K562 (cell line): ENCODE data around the gene NRXN2. TPM values are rescaled to one million over a fixed set of nuclear protein-coding genes. Genes with fewer than 3 reads are reported as not detected.

ENCODE experiments used
- ATAC-seq: fragments of 200-7000 bp; cut with Tn5 transposase; 3 replicates; pipeline ENCODE4 v1.9.1; 2020; ENCODE audit warnings: moderate library complexity
- BruUV-seq: library from RNA; stranded (reverse); fragments of 400-500 nt; replicated peaks from 2 replicates; lab custom pipeline; 2021; lab: Mats Ljungman, UMichigan
- CTCF ChIA-PET: fragments of 300-600 bp; formaldehyde crosslinking; extraction: SDS; loops from one replicate; lab custom pipeline; 2021; ENCODE audit warnings: low intra/inter-chr PET ratio; lab: Yijun Ruan, JAX
- POLR2A ChIA-PET: fragments of 300-600, 350-650 bp; sonication (Branson Sonifier 250); formaldehyde crosslinking; extraction: SDS; loops from one replicate; lab custom pipeline; 2021; ENCODE audit warnings: antibody characterized with exemption, inconsistent platforms; lab: Yijun Ruan, JAX
- DNase-seq, 4 experiments: peaks; one replicate each; pipeline versions ENCODE4 v3.0.0 to v3.0.0-alpha.2; 2011 to 2018; ENCODE audit warnings: low spot score in 3 of 4, mixed read lengths in 3 of 4; ENCODE audit errors: extremely low read depth in 1 of 4
- FAIRE-seq: peaks from 2 replicates; lab custom pipeline; 2011; peaks lifted over from hg19 to GRCh38; lab: Jason Lieb, UNC
- H2AFZ ChIP-seq: 2 replicates; pipeline ENCODE4 v1.6.0; 2011; ENCODE audit warnings: low read depth, low read length, control low read depth, inconsistent platforms
- H3K27ac ChIP-seq: fragments of 200-600 bp; 3 replicates; pipeline ENCODE4 v1.8.0; 2011; ENCODE audit warnings: low read depth, mild to moderate bottlenecking, control low read depth, inconsistent platforms, low read length, moderate library complexity, mixed read lengths; ENCODE audit errors: extremely low read depth
- H3K27me3 ChIP-seq, 2 experiments: fragments of 300-600 bp in 1 of 2; 2 replicates in 1 of 2; 3 replicates in 1 of 2; pipeline versions ENCODE4 v1.6.0 to v1.8.0; 2011; ENCODE audit warnings: inconsistent platforms in 2 of 2, low read length in 2 of 2, mild to moderate bottlenecking in 1 of 2, mixed read lengths in 1 of 2, moderate library complexity in 1 of 2; ENCODE audit not compliant: control insufficient read depth in 2 of 2, insufficient read depth in 2 of 2
- H3K36me3 ChIP-seq: fragments of 300-600 bp; 3 replicates; pipeline ENCODE4 v1.8.0; 2011; ENCODE audit warnings: mild to moderate bottlenecking, low read length, inconsistent platforms; ENCODE audit not compliant: control insufficient read depth, insufficient read depth
- H3K4me1 ChIP-seq, 2 experiments: fragments of 200-600 bp in 1 of 2; replicated peaks in 1 of 2; 2 replicates in 1 of 2; 3 replicates in 1 of 2; pipeline versions ENCODE4 v1.5.1 to v1.8.0; 2011; ENCODE audit warnings: inconsistent platforms in 2 of 2, low read length in 2 of 2, mild to moderate bottlenecking in 1 of 2, mixed read lengths in 1 of 2, moderate library complexity in 1 of 2; ENCODE audit not compliant: control insufficient read depth in 2 of 2, insufficient read depth in 2 of 2
- H3K4me2 ChIP-seq: 2 replicates; pipeline ENCODE4 v1.6.1; 2011; ENCODE audit warnings: low read length, control low read depth, inconsistent platforms, mixed read lengths; ENCODE audit not compliant: insufficient read depth
- H3K4me3 ChIP-seq: fragments of 200-600 bp; sonication (generic), shearing (Covaris generic); 2 replicates; pipeline ENCODE4 v1.5.1; 2016; ENCODE audit warnings: control low read depth, inconsistent platforms
- H3K79me2 ChIP-seq: fragments of 200-600 bp; 3 replicates; pipeline ENCODE4 v1.8.0; 2011; ENCODE audit warnings: low read length, inconsistent platforms; ENCODE audit not compliant: control insufficient read depth, insufficient read depth
- H3K9ac ChIP-seq, 2 experiments: 2 replicates each; pipeline versions ENCODE4 v1.6.0 to v1.6.1; 2011; ENCODE audit warnings: low read depth in 2 of 2, low read length in 2 of 2, control low read depth in 1 of 2, inconsistent platforms in 1 of 2, mild to moderate bottlenecking in 1 of 2, mixed read lengths in 1 of 2; ENCODE audit not compliant: insufficient read depth in 1 of 2
- H3K9me1 ChIP-seq: one replicate; pipeline ENCODE4 v1.6.0; 2011; ENCODE audit warnings: inconsistent platforms, mild to moderate bottlenecking, low read length, moderate library complexity; ENCODE audit not compliant: control insufficient read depth, insufficient read depth
- H3K9me3 ChIP-seq: replicated peaks from 2 replicates; pipeline ENCODE4 v1.5.1; 2011; ENCODE audit warnings: low read depth, low read length, inconsistent platforms; ENCODE audit not compliant: control insufficient read depth, insufficient read depth
- H4K20me1 ChIP-seq: replicated peaks from 2 replicates; pipeline ENCODE4 v1.6.1; 2011; ENCODE audit warnings: low read length, inconsistent platforms, mixed read lengths; ENCODE audit not compliant: control insufficient read depth, insufficient read depth
- EP300 ChIP-seq: IDR thresholded peaks from 2 replicates; pipeline ENCODE4 v1.6.1; 2012; ENCODE audit warnings: low read length, improper control_type of control experiment
- KHSRP ChIP-seq: fragments of 450-650 bp; IDR thresholded peaks from 2 replicates; pipeline ENCODE4 v1.6.1; 2017
- POLR2AphosphoS2 ChIP-seq: IDR thresholded peaks from 2 replicates; pipeline ENCODE4 v1.6.1; 2012; ENCODE audit warnings: low read length, improper control_type of control experiment
- TEAD1 ChIP-seq, 2 experiments: fragments of 450-650 bp in 1 of 2; sonication (generic) in 1 of 2; formaldehyde crosslinking; IDR thresholded peaks; 2 replicates each; pipeline versions ENCODE4 v1.4.0 to v1.8.0; 2020 to 2022; ENCODE audit warnings: mild to moderate bottlenecking in 2 of 2, missing genetic modification reagents in 1 of 2
- ZNF263 ChIP-seq: sonication (generic); formaldehyde crosslinking; IDR thresholded peaks from 2 replicates; pipeline ENCODE4 v1.8.0; 2022; ENCODE audit warnings: mild to moderate bottlenecking, missing genetic modification reagents, borderline replicate concordance
- ZNF274 ChIP-seq: IDR thresholded peaks from 2 replicates; pipeline ENCODE4 v1.6.1; 2011; ENCODE audit warnings: low read depth, mild to moderate bottlenecking, low read length, moderate library complexity, borderline replicate concordance
- WGBS: fragments of 100-300 bp; shearing (Covaris generic); methylation state at CpG from one replicate; pipeline ENCODE4 v1.1.6; 2016; ENCODE audit warnings: low coverage, mixed read lengths; ENCODE audit not compliant: insufficient coverage; ENCODE audit errors: missing lambda C conversion rate; 5-methylcytosine and 5-hydroxymethylcytosine counted together
- in situ Hi-C: fragments of 300-500 bp; cut with MboI; formaldehyde crosslinking; loops from 4 replicates; pipeline ENCODE4 v1.15.0; 2018; ENCODE audit warnings: inconsistent platforms, mixed read lengths
- intact Hi-C: fragments of 100-400 bp; cut with micrococcal nuclease; formaldehyde crosslinking; loops from 2 replicates; pipeline ENCODE4 v1.14.2; 2022
- polyA plus RNA-seq, 8 experiments: library from polyadenylated mRNA; depleted of rRNA in 4 of 8; stranded (reverse) in 5 of 8; unstranded in 3 of 8; fragments of >200 nt; fragmentation: Nextera tagmentation in 2 of 8; fragmentation: Illumina TruSeq in 1 of 8; extraction: Ambion mirVana in 2 of 8; extraction: Trizol in 1 of 8; gene quantifications; 2 replicates each; pipeline versions ENCODE4 v1.2.1 to v1.2.3, GENCODE V29; 2011 to 2014; ENCODE audit warnings: inconsistent platforms in 1 of 8, missing spikeins in 1 of 8
- total RNA-seq, 7 experiments: library from RNA; depleted of rRNA in 6 of 7; stranded (reverse); fragments of >200 nt in 6 of 7; fragmentation: Illumina TruSeq in 2 of 7; extraction: Trizol in 2 of 7; gene quantifications; 2 replicates each; pipeline versions ENCODE4 v1.2.1 to v1.2.3, GENCODE V29; 2011 to 2021; ENCODE audit warnings: low replicate concordance in 1 of 7
- TF ChIP-seq, protein P1 (sequence below), 2 experiments: fragments of 150-350 bp in 1 of 2; IDR thresholded peaks; 2 replicates each; pipeline ENCODE4 v1.6.1; 2012 to 2016; ENCODE audit warnings: low read depth in 2 of 2, low read length in 2 of 2, mild to moderate bottlenecking in 1 of 2, moderate library complexity in 1 of 2

The NRXN2 gene
- total and polyA plus RNA-seq, 9 of the 15 experiments (the other 6 are each of a cell fraction or from before 2014, with no cell fraction given) = 0.07 to 0.47 (median 0.15) TPM; not detected in 4

DNA sequence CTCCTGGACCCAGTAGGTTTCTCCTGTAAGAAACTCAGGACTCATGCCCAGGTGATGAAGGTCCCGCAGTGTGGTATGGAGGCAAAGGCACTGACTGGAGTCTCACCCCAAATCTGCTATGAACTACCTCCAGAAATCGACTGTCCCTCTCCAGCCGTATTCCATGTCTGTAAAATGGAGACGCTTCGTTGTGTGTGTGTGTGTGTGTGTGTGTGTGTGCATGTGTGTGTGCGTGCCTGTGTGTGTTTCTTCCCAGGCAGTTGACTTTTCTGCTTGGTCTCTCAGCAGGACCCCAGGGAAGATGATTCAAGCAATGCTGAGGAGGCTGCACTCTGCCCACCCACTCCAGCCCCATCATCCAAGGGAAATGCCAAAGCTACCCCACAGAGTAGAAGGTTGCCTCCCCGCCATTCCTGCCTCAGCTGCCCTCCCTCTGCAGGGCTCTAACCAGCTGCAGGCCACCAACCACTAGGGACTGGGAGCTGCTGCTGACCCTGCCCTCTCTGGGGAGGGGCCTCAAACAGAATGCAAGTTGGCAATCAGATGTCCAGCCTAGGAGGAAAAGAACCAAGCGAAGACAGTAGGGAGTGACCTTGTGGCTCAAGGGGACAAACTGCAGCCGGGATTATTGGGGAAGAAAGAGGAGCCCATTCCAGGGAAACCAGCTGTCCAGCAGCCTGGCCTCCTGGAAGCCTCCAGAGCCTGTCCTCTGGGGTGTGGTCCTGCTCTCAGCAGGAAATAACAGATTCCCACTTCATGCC is 75.8 kb downstream of the NRXN2 start:
- ATAC-seq (no peak), FAIRE-seq (no peak), DNase-seq (no peak)
- Histone ChIP-seq H3K9me3 (no peaks in the 10 kb centered on the region), H3K4me1 (peaks cover 0 to 19% of the 10 kb centered on the region in 2 experiments; a peak in 3 of 5 replicates), H3K27me3 (peaks cover 4 to 58% of the 10 kb centered on the region in 2 experiments; a peak in 4 of 5 replicates), H4K20me1 (peaks cover 7% of the 10 kb centered on the region; the same call in 1 of the 2 replicates), H3K36me3 (no peaks in the 10 kb centered on the region), H3K9me1 (no peaks in the 10 kb centered on the region), H3K79me2 (no peaks in the 10 kb centered on the region), H2AFZ (no peak overlapping the region), H3K9ac (no peak overlapping the region), H3K27ac (no peak overlapping the region), H3K4me3 (no peak overlapping the region), H3K4me2 (no peak overlapping the region)
- WGBS = 5% methylated on average over 9 of the region's 9 CpGs
- in situ Hi-C loops (no loop called here), intact Hi-C loops (loop anchor here (5.0 kb wide), 1 partner anchor 290 kb away; the partner anchor contains the start of gene RPS6KA4)
- BruUV-seq = no TSS peak
- TF ChIP-seq KHSRP (no peak), ZNF274 (no peak)
- POLR2A ChIA-PET = interaction anchor here (0.9 to 2.6 kb wide), 4 partner anchors 12 to 117 kb away, joined by 4 to 6 read pairs (median 6); no protein-coding TSS in a partner anchor
- CTCF ChIA-PET = no interaction called here

DNA sequence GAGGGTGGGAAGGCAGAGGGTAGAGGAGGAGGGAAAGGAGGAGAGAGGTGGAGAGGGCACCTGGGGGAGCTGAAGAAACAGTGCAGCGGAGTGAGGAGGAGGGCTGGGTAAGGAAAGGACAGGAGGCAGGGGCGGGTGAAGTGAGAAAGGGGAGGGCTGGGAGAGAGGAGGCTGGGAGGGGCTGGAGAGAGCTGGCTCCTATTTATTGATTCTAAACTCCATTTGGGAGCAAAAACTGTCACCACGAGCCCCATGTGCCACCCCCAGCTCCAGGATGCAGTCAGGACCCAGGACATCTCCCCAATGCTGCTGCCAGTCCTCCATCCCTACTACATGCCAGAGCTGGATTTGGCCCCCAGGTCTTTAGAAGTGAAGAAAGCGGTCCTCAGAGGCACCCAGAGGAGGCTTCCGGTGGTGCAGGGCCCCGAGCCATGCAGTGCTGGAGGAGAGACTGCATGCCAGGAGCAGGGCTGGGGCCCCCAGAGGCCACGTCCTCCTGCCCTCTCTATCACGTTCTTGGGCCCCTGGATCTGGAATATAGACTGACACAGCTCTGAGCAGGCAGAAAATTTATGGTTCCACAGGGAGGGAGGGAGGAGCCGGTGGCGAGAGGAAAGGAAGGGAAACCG is 78.2 kb downstream of the NRXN2 start:
- H3K79me2 ChIP-seq = no peaks in the 10 kb centered on the region
- ATAC-seq = peak; percentile 71
- H3K27ac ChIP-seq = no peak overlapping the region
- H3K4me2 ChIP-seq = no peak overlapping the region
- BruUV-seq = no TSS peak
- intact Hi-C loops (loop anchor here (5.0 kb wide), 1 partner anchor 287 kb away; the partner anchor contains the start of gene RPS6KA4), in situ Hi-C loops (no loop called here)
- ChIA-PET POLR2A (interaction anchor here (1.0 to 2.1 kb wide), 2 partner anchors 10 to 13 kb away, joined by 3 to 8 read pairs; no protein-coding TSS in a partner anchor), CTCF (no interaction called here)
- FAIRE-seq = no peak
- H3K36me3 ChIP-seq = no peaks in the 10 kb centered on the region
- H4K20me1 ChIP-seq = peaks cover 7% of the 10 kb centered on the region; the same call in 1 of the 2 replicates
- H3K4me3 ChIP-seq = no peak overlapping the region
- no peak overlapping the region; a peak in 1 of 4 replicates for H3K9ac ChIP-seq
- 4% methylated on average over 10 of the region's 11 CpGs for WGBS
- peaks cover 8 to 67% of the 10 kb centered on the region in 2 experiments; a peak in 4 of 5 replicates for H3K27me3 ChIP-seq
- peaks cover 0 to 14% of the 10 kb centered on the region in 2 experiments; a peak in 2 of 5 replicates for H3K4me1 ChIP-seq
- H2AFZ ChIP-seq = no peak overlapping the region
- DNase-seq = peak in 3 of 4 experiments; percentile 35 to 38 (median 38)
- no peaks in the 10 kb centered on the region for H3K9me3 ChIP-seq
- no peaks in the 10 kb centered on the region for H3K9me1 ChIP-seq
- TF ChIP-seq, protein P1, sequence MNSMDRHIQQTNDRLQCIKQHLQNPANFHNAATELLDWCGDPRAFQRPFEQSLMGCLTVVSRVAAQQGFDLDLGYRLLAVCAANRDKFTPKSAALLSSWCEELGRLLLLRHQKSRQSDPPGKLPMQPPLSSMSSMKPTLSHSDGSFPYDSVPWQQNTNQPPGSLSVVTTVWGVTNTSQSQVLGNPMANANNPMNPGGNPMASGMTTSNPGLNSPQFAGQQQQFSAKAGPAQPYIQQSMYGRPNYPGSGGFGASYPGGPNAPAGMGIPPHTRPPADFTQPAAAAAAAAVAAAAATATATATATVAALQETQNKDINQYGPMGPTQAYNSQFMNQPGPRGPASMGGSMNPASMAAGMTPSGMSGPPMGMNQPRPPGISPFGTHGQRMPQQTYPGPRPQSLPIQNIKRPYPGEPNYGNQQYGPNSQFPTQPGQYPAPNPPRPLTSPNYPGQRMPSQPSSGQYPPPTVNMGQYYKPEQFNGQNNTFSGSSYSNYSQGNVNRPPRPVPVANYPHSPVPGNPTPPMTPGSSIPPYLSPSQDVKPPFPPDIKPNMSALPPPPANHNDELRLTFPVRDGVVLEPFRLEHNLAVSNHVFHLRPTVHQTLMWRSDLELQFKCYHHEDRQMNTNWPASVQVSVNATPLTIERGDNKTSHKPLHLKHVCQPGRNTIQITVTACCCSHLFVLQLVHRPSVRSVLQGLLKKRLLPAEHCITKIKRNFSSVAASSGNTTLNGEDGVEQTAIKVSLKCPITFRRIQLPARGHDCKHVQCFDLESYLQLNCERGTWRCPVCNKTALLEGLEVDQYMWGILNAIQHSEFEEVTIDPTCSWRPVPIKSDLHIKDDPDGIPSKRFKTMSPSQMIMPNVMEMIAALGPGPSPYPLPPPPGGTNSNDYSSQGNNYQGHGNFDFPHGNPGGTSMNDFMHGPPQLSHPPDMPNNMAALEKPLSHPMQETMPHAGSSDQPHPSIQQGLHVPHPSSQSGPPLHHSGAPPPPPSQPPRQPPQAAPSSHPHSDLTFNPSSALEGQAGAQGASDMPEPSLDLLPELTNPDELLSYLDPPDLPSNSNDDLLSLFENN (IDR thresholded peaks at IDR 0.05; ENCODE audit: low read depth in 2 of 2, low read length in 2 of 2) = no peak
- TF ChIP-seq EP300 (no peak), ZNF263 (CRISPR knock-in tag) (no peak), TEAD1 (CRISPR knock-in tag; IDR thresholded peaks at IDR 0.05) (no peak), POLR2AphosphoS2 (no peak)
